Endothelial cell of umbilical vein (primary cell): ENCODE results near the gene CEP250. TPM values are rescaled to one million over a fixed set of nuclear protein-coding genes. Genes with fewer than 3 reads are reported as not detected.

Source experiments
- BruUV-seq: library from RNA; stranded (reverse); fragments of 400-500 nt; replicated peaks from 2 replicates; lab custom pipeline; 2021; lab: Mats Ljungman, UMichigan
- CTCF ChIA-PET: fragments of 300-600, 350-600 bp; sonication (Branson Sonifier 250); formaldehyde crosslinking; loops from one replicate; lab custom pipeline; 2021; ENCODE audit warnings: antibody characterized with exemption, inconsistent platforms; lab: Charles Lee
- POLR2A ChIA-PET: fragments of 300-600, 350-600 bp; sonication (Branson Sonifier 250); formaldehyde crosslinking; loops from one replicate; lab custom pipeline; 2021; ENCODE audit warnings: antibody characterized with exemption, inconsistent platforms; lab: Charles Lee
- DNase-seq: peaks from one replicate; pipeline ENCODE4 v3.0.0-alpha.2; 2011; ENCODE audit warnings: low read depth, low spot score
- FAIRE-seq: peaks from 2 replicates; lab custom pipeline; 2011; peaks lifted over from hg19 to GRCh38; lab: Jason Lieb, UNC
- H2AFZ ChIP-seq: 2 replicates; pipeline ENCODE4 v1.6.0; 2012; ENCODE audit warnings: low read depth, low read length, control low read depth, inconsistent platforms
- H3K27ac ChIP-seq: 2 replicates; pipeline ENCODE4 v1.5.1; 2011; ENCODE audit warnings: low read depth, mild to moderate bottlenecking, control low read depth, low read length, moderate library complexity; ENCODE audit not compliant: insufficient read depth
- H3K27me3 ChIP-seq, 2 experiments: 2 replicates each; pipeline versions ENCODE4 v1.6.0 to v1.6.1; 2011; ENCODE audit warnings: low read length in 2 of 2, mixed read lengths in 1 of 2; ENCODE audit not compliant: control insufficient read depth in 2 of 2, insufficient read depth in 2 of 2
- H3K36me3 ChIP-seq, 2 experiments: 2 replicates in 1 of 2; 3 replicates in 1 of 2; pipeline ENCODE4 v1.5.1; 2011; ENCODE audit warnings: low read length in 2 of 2, mild to moderate bottlenecking in 1 of 2, moderate library complexity in 1 of 2; ENCODE audit not compliant: control insufficient read depth in 2 of 2, insufficient read depth in 2 of 2; ENCODE audit errors: extremely low read depth in 1 of 2
- H3K4me1 ChIP-seq: 3 replicates; pipeline ENCODE4 v1.5.1; 2011; ENCODE audit warnings: mild to moderate bottlenecking, low read length; ENCODE audit not compliant: control insufficient read depth, insufficient read depth; ENCODE audit errors: extremely low read depth
- H3K4me2 ChIP-seq: 2 replicates; pipeline ENCODE4 v1.6.1; 2011; ENCODE audit warnings: low read length, control low read depth, mixed read lengths; ENCODE audit not compliant: insufficient read depth
- H3K4me3 ChIP-seq, 3 experiments: fragments of 200-600 bp in 1 of 3; sonication (generic), shearing (Covaris generic) in 1 of 3; replicated peaks in 1 of 3; 2 replicates each; pipeline ENCODE4 v1.5.1; 2011 to 2016; ENCODE audit warnings: control low read depth in 3 of 3, low read length in 3 of 3, mild to moderate bottlenecking in 2 of 3, inconsistent platforms in 1 of 3, low read depth in 1 of 3, moderate library complexity in 1 of 3; ENCODE audit not compliant: insufficient read depth in 1 of 3
- H3K79me2 ChIP-seq: 2 replicates; pipeline ENCODE4 v1.6.0; 2012; ENCODE audit warnings: low read length, inconsistent platforms; ENCODE audit not compliant: control insufficient read depth, insufficient read depth
- H3K9ac ChIP-seq: replicated peaks from 2 replicates; pipeline ENCODE3; 2011; ENCODE audit warnings: low read length, control low read depth; ENCODE audit not compliant: insufficient read depth; ENCODE audit errors: extremely low read depth
- H3K9me1 ChIP-seq: replicated peaks from 3 replicates; pipeline ENCODE4 v1.6.0; 2011; ENCODE audit warnings: mild to moderate bottlenecking, low read length; ENCODE audit not compliant: control insufficient read depth, insufficient read depth; ENCODE audit errors: extremely low read depth
- H3K9me3 ChIP-seq: replicated peaks from 2 replicates; pipeline ENCODE4 v1.5.1; 2012; ENCODE audit warnings: low read length, inconsistent platforms; ENCODE audit not compliant: control insufficient read depth, insufficient read depth
- H4K20me1 ChIP-seq: replicated peaks from 2 replicates; pipeline ENCODE3; 2011; ENCODE audit warnings: mild to moderate bottlenecking, low read length; ENCODE audit not compliant: control insufficient read depth, insufficient read depth; ENCODE audit errors: extremely low read depth
- CTCF ChIP-seq, 2 donors: IDR thresholded peaks; 1 replicate in 1 of 2; 2 replicates in 1 of 2; pipeline ENCODE4 v1.5.1; 2011; ENCODE audit warnings: low read length in 2 of 2, mild to moderate bottlenecking in 2 of 2, moderate library complexity in 2 of 2, control low read depth in 1 of 2, inconsistent platforms in 1 of 2, low read depth in 1 of 2; ENCODE audit not compliant: insufficient read depth in 1 of 2; ENCODE audit errors: extremely low read depth in 1 of 2
- EZH2 ChIP-seq: IDR thresholded peaks from 2 replicates; pipeline ENCODE4 v1.6.1; 2012; ENCODE audit warnings: borderline replicate concordance, low read depth, mild to moderate bottlenecking, moderate library complexity, low read length, inconsistent platforms; ENCODE audit not compliant: severe bottlenecking
- FOS ChIP-seq: IDR thresholded peaks from 2 replicates; pipeline ENCODE4 v1.6.1; 2011; ENCODE audit warnings: mild to moderate bottlenecking, low read length, moderate library complexity, borderline replicate concordance; ENCODE audit not compliant: insufficient read depth
- GATA2 ChIP-seq: IDR thresholded peaks from 2 replicates; pipeline ENCODE4 v1.7.0; 2011; ENCODE audit warnings: low read depth, mild to moderate bottlenecking, moderate library complexity, mixed read lengths, low read length; ENCODE audit not compliant: insufficient read length, insufficient read depth
- JUN ChIP-seq: IDR thresholded peaks from 2 replicates; pipeline ENCODE4 v1.6.1; 2011; ENCODE audit warnings: borderline replicate concordance, low read depth; ENCODE audit not compliant: insufficient read length, insufficient read depth
- MAX ChIP-seq: IDR thresholded peaks from 2 replicates; pipeline ENCODE4 v1.6.1; 2011; ENCODE audit not compliant: insufficient read depth, insufficient read length
- MYC ChIP-seq: IDR thresholded peaks from one replicate; pipeline ENCODE4 v1.6.1; 2011; ENCODE audit warnings: mild to moderate bottlenecking, low read depth, low read length
- POLR2A ChIP-seq: IDR thresholded peaks from 2 replicates; pipeline ENCODE4 v1.6.1; 2012; ENCODE audit warnings: low read depth, mild to moderate bottlenecking, control low read depth, low read length
- POLR2AphosphoS5 ChIP-seq: IDR thresholded peaks from 2 replicates; pipeline ENCODE4 v1.6.1; 2012; ENCODE audit warnings: low read depth, mild to moderate bottlenecking, control low read depth, low read length, moderate library complexity; ENCODE audit not compliant: insufficient read depth
- dilution Hi-C: fragments of 300-500 bp; cut with MboI; formaldehyde crosslinking; loops from one replicate; pipeline ENCODE4 v1.15.0; 2019; ENCODE audit warnings: low sequenced_read_pairs; ENCODE audit not compliant: extremely low pct_ligation_motif_present
- intact Hi-C: fragments of 100-400 bp; cut with micrococcal nuclease; formaldehyde crosslinking; loops from one replicate; pipeline ENCODE4 v1.10.0; 2022
- polyA plus RNA-seq, 4 experiments: library from polyadenylated mRNA; depleted of rRNA in 3 of 4; stranded (reverse) in 3 of 4; unstranded in 1 of 4; fragments of >200 nt; gene quantifications; 2 replicates each; pipeline versions ENCODE4 v1.2.1 to v1.2.3, GENCODE V29; 2011 to 2012; ENCODE audit warnings: missing spikeins in 1 of 4
- total RNA-seq: library from RNA; stranded (reverse); gene quantifications from 2 replicates; pipeline ENCODE4 v1.2.3, GENCODE V29; 2021

CEP250 gene
- total and polyA plus RNA-seq, 2 donors (not counting 3 experiments of a cell fraction or from before 2014, with no cell fraction given): 5.3 to 58.9 TPM

GRCh38 chr20:35527122-35527769, 71.8 kb downstream of the CEP250 start:
- H3K9me1 ChIP-seq: no peaks in the 10 kb centered on the region
- H3K9me3 ChIP-seq: no peaks in the 10 kb centered on the region
- FAIRE-seq: no peak
- no peaks in the 10 kb centered on the region for H3K27me3 ChIP-seq
- dilution Hi-C loops (no loop called here), intact Hi-C loops (no loop called here)
- no peak for DNase-seq
- CTCF ChIA-PET: interaction anchor here (1.0 to 1.1 kb wide), 3 partner anchors 9 to 14 kb away, joined by 3 to 4 read pairs (median 3); partner anchors contain the start of gene ERGIC3
- no peaks in the 10 kb centered on the region for H3K79me2 ChIP-seq
- no peak overlapping the region for H3K4me3 ChIP-seq
- no peak overlapping the region for H3K27ac ChIP-seq
- TF ChIP-seq GATA2 (no peak), POLR2A (no peak), EZH2 (no peak), FOS (no peak), MYC (no peak), JUN (no peak), MAX (no peak), CTCF (IDR thresholded peaks at IDR 0.05; ENCODE audit: extremely low read depth in 1 of 2, insufficient read depth in 1 of 2, low read depth in 1 of 2, low read length in 2 of 2) (no peak), POLR2AphosphoS5 (no peak)
- no peaks in the 10 kb centered on the region for H3K36me3 ChIP-seq
- no TSS peak for BruUV-seq
- no peak overlapping the region for H2AFZ ChIP-seq
- H3K9ac ChIP-seq: no peak overlapping the region
- H3K4me1 ChIP-seq: no peaks in the 10 kb centered on the region
- no peak overlapping the region for H3K4me2 ChIP-seq
- POLR2A ChIA-PET: no interaction called here
- H4K20me1 ChIP-seq: no peaks in the 10 kb centered on the region
